Liver (tissue), 9 donors: Measurements from ENCODE around the gene KRT34. TPM values are rescaled to one million over a fixed set of nuclear protein-coding genes. Genes with fewer than 3 reads are reported as not detected.

ENCODE experiments used
- DNase-seq: peaks from one replicate; pipeline ENCODE4 v3.0.0-alpha.2; 2017; ENCODE audit warnings: low spot score
- H3K27ac ChIP-seq, 2 donors: one replicate each; pipeline ENCODE4 v1.7.0; 2013; ENCODE audit warnings: inconsistent platforms in 2 of 2, low read length in 2 of 2, control low read depth in 1 of 2, low read depth in 1 of 2, mild to moderate bottlenecking in 1 of 2
- H3K27me3 ChIP-seq, 4 donors: one replicate each; pipeline versions ENCODE4 v1.6.1 to v1.7.0; 2013; ENCODE audit warnings: low read length in 3 of 4, inconsistent platforms in 1 of 4, mild to moderate bottlenecking in 1 of 4, moderate library complexity in 1 of 4; ENCODE audit not compliant: control insufficient read depth in 4 of 4, insufficient read depth in 4 of 4
- H3K36me3 ChIP-seq, 4 donors: one replicate each; pipeline versions ENCODE4 v1.6.1 to v1.7.0; 2013; ENCODE audit warnings: low read length in 3 of 4, mild to moderate bottlenecking in 3 of 4, low read depth in 1 of 4, moderate library complexity in 1 of 4; ENCODE audit not compliant: control insufficient read depth in 4 of 4, insufficient read depth in 3 of 4
- H3K4me1 ChIP-seq, 4 donors: one replicate each; pipeline versions ENCODE4 v1.6.1 to v1.7.0; 2013; ENCODE audit warnings: low read length in 3 of 4, mild to moderate bottlenecking in 3 of 4, moderate library complexity in 1 of 4; ENCODE audit not compliant: control insufficient read depth in 4 of 4, insufficient read depth in 4 of 4
- H3K4me3 ChIP-seq, 3 donors: one replicate each; pipeline versions ENCODE4 v1.6.1 to v1.7.0; 2013; ENCODE audit warnings: low read length in 3 of 3, control low read depth in 1 of 3, low read depth in 1 of 3, mild to moderate bottlenecking in 1 of 3
- H3K9ac ChIP-seq, 2 donors: one replicate each; pipeline ENCODE4 v1.7.0; 2013; ENCODE audit warnings: low read length in 2 of 2, mild to moderate bottlenecking in 2 of 2, moderate library complexity in 2 of 2, control low read depth in 1 of 2, low read depth in 1 of 2
- H3K9me3 ChIP-seq, 4 donors: one replicate each; pipeline versions ENCODE4 v1.6.1 to v1.7.0; 2013; ENCODE audit warnings: low read length in 3 of 4; ENCODE audit not compliant: control insufficient read depth in 4 of 4
- ATF3 ChIP-seq: IDR thresholded peaks from 2 replicates; pipeline ENCODE4 v1.6.1; 2016; ENCODE audit warnings: antibody characterized with exemption
- EGR1 ChIP-seq, 2 donors: IDR thresholded peaks; 2 replicates each; pipeline ENCODE4 v1.6.1; 2016 to 2018; ENCODE audit warnings: antibody characterized with exemption in 2 of 2, low read depth in 2 of 2
- FOXA1 ChIP-seq: IDR thresholded peaks from 2 replicates; pipeline ENCODE4 v1.6.1; 2016; ENCODE audit warnings: antibody characterized with exemption
- FOXA2 ChIP-seq: IDR thresholded peaks from 2 replicates; pipeline ENCODE4 v1.6.1; 2016; ENCODE audit warnings: antibody characterized with exemption
- GABPA ChIP-seq, 2 donors: IDR thresholded peaks in 1 of 2; conservative IDR thresholded peaks in 1 of 2; 2 replicates each; pipeline ENCODE4 v1.6.1; 2016; ENCODE audit warnings: antibody characterized with exemption in 2 of 2, mild to moderate bottlenecking in 1 of 2, moderate library complexity in 1 of 2
- HNF4G ChIP-seq: IDR thresholded peaks from 2 replicates; pipeline ENCODE4 v1.6.1; 2016; ENCODE audit warnings: antibody characterized with exemption
- JUND ChIP-seq, 2 donors: IDR thresholded peaks; 2 replicates each; pipeline ENCODE4 v1.6.1; 2016; ENCODE audit warnings: antibody characterized with exemption in 2 of 2
- MAX ChIP-seq: IDR thresholded peaks from 2 replicates; pipeline ENCODE4 v1.6.1; 2016; ENCODE audit warnings: antibody characterized with exemption
- NR2F2 ChIP-seq: IDR thresholded peaks from 2 replicates; pipeline ENCODE4 v1.6.1; 2016; ENCODE audit warnings: antibody characterized with exemption
- RAD21 ChIP-seq, 2 donors: IDR thresholded peaks; 2 replicates each; pipeline ENCODE4 v1.6.1; 2016; ENCODE audit warnings: antibody characterized with exemption in 2 of 2, mild to moderate bottlenecking in 2 of 2
- REST ChIP-seq: IDR thresholded peaks from 2 replicates; pipeline ENCODE4 v1.6.1; 2016; ENCODE audit warnings: antibody characterized with exemption, mild to moderate bottlenecking
- RXRA ChIP-seq, 2 donors: IDR thresholded peaks; 2 replicates each; pipeline ENCODE4 v1.6.1; 2017 to 2018; ENCODE audit warnings: antibody characterized with exemption in 2 of 2, mild to moderate bottlenecking in 1 of 2
- SP1 ChIP-seq: IDR thresholded peaks from 2 replicates; pipeline ENCODE4 v1.6.1; 2018; ENCODE audit warnings: antibody characterized with exemption, mild to moderate bottlenecking
- YY1 ChIP-seq: IDR thresholded peaks from 2 replicates; pipeline ENCODE4 v1.6.1; 2016; ENCODE audit warnings: antibody characterized with exemption, mild to moderate bottlenecking
- ZBTB33 ChIP-seq: IDR thresholded peaks from 2 replicates; pipeline ENCODE4 v1.6.1; 2016; ENCODE audit warnings: antibody characterized with exemption
- WGBS: extraction: QIAGEN DNeasy Blood & Tissue Kit; methylation state at CpG from one replicate; pipeline ENCODE4 v1.1.7; 2013; 5-methylcytosine and 5-hydroxymethylcytosine counted together
- polyA plus RNA-seq, 2 donors: library from polyadenylated mRNA; stranded (reverse) in 1 of 2; unstranded in 1 of 2; fragments of 200-250 nt in 1 of 2; fragments of >200 nt in 1 of 2; fragmentation: Nextera tagmentation in 1 of 2; extraction: Ambion mirVana in 1 of 2; gene quantifications; one replicate each; pipeline versions ENCODE4 v1.2.1 to v1.2.3, GENCODE V29; 2013 to 2015
- total RNA-seq, 2 donors: library from RNA; depleted of rRNA; stranded (reverse); fragments of >200 nt; gene quantifications; one replicate each; pipeline ENCODE4 v1.2.3, GENCODE V29; 2014
- donor health status: healthy.
- donor health status: healthy.
- donor health status: healthy.
- donor health status: healthy.
- donor health status: healthy.

Gene KRT34
- total and polyA plus RNA-seq, 4 donors, result not detected

GRCh38 chr17:41403404-41404023 is 21.4 kb upstream of the KRT34 start:
- peaks cover 0 to 3% (median 0%) of the 10 kb centered on the region in 4 donors for H3K27me3 ChIP-seq
- 74% methylated on average over 4 of the region's 4 CpGs for WGBS
- no peaks in the 10 kb centered on the region for H3K4me1 ChIP-seq
- TF ChIP-seq YY1 (no peak), HNF4G (no peak), ZBTB33 (no peak)
- H3K4me3 ChIP-seq, result no peak overlapping the region
- H3K9ac ChIP-seq, result no peak overlapping the region
- no peak for DNase-seq
- no peak overlapping the region for H3K27ac ChIP-seq
- H3K36me3 ChIP-seq, result no peaks in the 10 kb centered on the region
- H3K9me3 ChIP-seq, result no peaks in the 10 kb centered on the region

GRCh38 chr17:41402161-41402560 is 20.1 kb upstream of the KRT34 start:
- 91% methylated on average over 5 of the region's 5 CpGs for WGBS
- H3K27ac ChIP-seq, result no peak overlapping the region
- H3K27me3 ChIP-seq, result peaks cover 0 to 3% (median 0%) of the 10 kb centered on the region in 4 donors
- H3K9me3 ChIP-seq, result no peaks in the 10 kb centered on the region
- H3K4me3 ChIP-seq, result no peak overlapping the region
- TF ChIP-seq ZBTB33, result no peak
- no peak for TF ChIP-seq NR2F2
- TF ChIP-seq SP1, result no peak
- no peak for TF ChIP-seq HNF4G
- TF ChIP-seq FOXA2, result no peak
- no peak for TF ChIP-seq JUND (IDR thresholded peaks at IDR 0.05)
- no peak for TF ChIP-seq MAX
- TF ChIP-seq REST, result no peak
- no peak for TF ChIP-seq ATF3
- TF ChIP-seq RXRA (IDR thresholded peaks at IDR 0.05), result no peak
- TF ChIP-seq RAD21 (IDR thresholded peaks at IDR 0.05), result no peak
- TF ChIP-seq FOXA1, result no peak
- no peak for TF ChIP-seq EGR1 (IDR thresholded peaks at IDR 0.05; ENCODE audit: low read depth in 2 of 2)
- TF ChIP-seq YY1, result no peak
- TF ChIP-seq GABPA (IDR thresholded peaks at IDR 0.05 in 1 of 2, conservative IDR thresholded peaks at IDR 0.05 in 1 of 2), result no peak
- no peaks in the 10 kb centered on the region for H3K4me1 ChIP-seq
- H3K36me3 ChIP-seq, result no peaks in the 10 kb centered on the region
- no peak overlapping the region for H3K9ac ChIP-seq
- DNase-seq, result no peak
